HepG2 (cell line): ENCODE data around the gene EDN3. TPM values are rescaled to one million over a fixed set of nuclear protein-coding genes. Genes with fewer than 3 reads are reported as not detected.

ENCODE experiments used
- FOXK1 ChIP-seq: sonication (generic); formaldehyde crosslinking; IDR thresholded peaks from 2 replicates; pipeline ENCODE4 v1.4.0; 2020; ENCODE audit warnings: low read depth, missing genetic modification reagents, borderline replicate concordance
- HDAC2 ChIP-seq: sonication (generic); formaldehyde crosslinking; IDR thresholded peaks from 2 replicates; pipeline ENCODE4 v1.4.0; 2020; ENCODE audit warnings: missing genetic modification reagents
- MATR3 ChIP-seq: sonication (generic); formaldehyde crosslinking; IDR thresholded peaks from 2 replicates; pipeline ENCODE4 v1.4.0; 2020; ENCODE audit warnings: missing genetic modification reagents
- POGK ChIP-seq: sonication (generic); formaldehyde crosslinking; conservative IDR thresholded peaks from 2 replicates; pipeline ENCODE4 v1.8.0; 2022; ENCODE audit warnings: mild to moderate bottlenecking, moderate library complexity, missing genetic modification reagents
- PRDM10 ChIP-seq: sonication (generic); formaldehyde crosslinking; IDR thresholded peaks from 2 replicates; pipeline ENCODE4 v1.4.0; 2020; ENCODE audit warnings: low read depth, missing genetic modification reagents
- RBFOX2 ChIP-seq: fragments of 200-400 bp; formaldehyde crosslinking; IDR thresholded peaks from 2 replicates; pipeline ENCODE4 v1.6.1; 2017; ENCODE audit warnings: low read depth, mild to moderate bottlenecking, low read length
- SIX1 ChIP-seq: sonication (generic); formaldehyde crosslinking; IDR thresholded peaks from 2 replicates; pipeline ENCODE4 v1.4.0; 2020; ENCODE audit warnings: missing genetic modification reagents, borderline replicate concordance
- ZGPAT ChIP-seq: IDR thresholded peaks from 2 replicates; pipeline ENCODE4 v1.6.1; 2016; ENCODE audit warnings: mild to moderate bottlenecking
- ZNF121 ChIP-seq: sonication (generic); formaldehyde crosslinking; IDR thresholded peaks from 2 replicates; pipeline ENCODE4 v1.5.0; 2020; ENCODE audit warnings: mild to moderate bottlenecking, missing genetic modification reagents
- ZNF432 ChIP-seq: sonication (generic); formaldehyde crosslinking; IDR thresholded peaks from 2 replicates; pipeline ENCODE4 v1.5.0; 2020; ENCODE audit warnings: missing genetic modification reagents, mild to moderate bottlenecking, borderline replicate concordance
- ZNF570 ChIP-seq: sonication (generic); formaldehyde crosslinking; IDR thresholded peaks from 2 replicates; pipeline ENCODE4 v1.4.0; 2020; ENCODE audit warnings: mild to moderate bottlenecking, missing genetic modification reagents, borderline replicate concordance
- polyA plus RNA-seq, 8 experiments: library from polyadenylated mRNA; depleted of rRNA in 3 of 8; stranded (reverse) in 7 of 8; unstranded in 1 of 8; fragments of >200 nt; fragmentation: Illumina TruSeq in 4 of 8; extraction: Trizol in 4 of 8; gene quantifications; 2 replicates each; pipeline versions ENCODE4 v1.2.1 to v1.2.3, GENCODE V29; 2011 to 2016; ENCODE audit warnings: low read depth in 4 of 8, missing spikeins in 1 of 8, mixed read lengths in 1 of 8; ENCODE audit not compliant: insufficient read depth in 1 of 8
- total RNA-seq, 5 experiments: library from RNA; depleted of rRNA; stranded (reverse); fragments of >200 nt; fragmentation: Illumina TruSeq; extraction: Trizol; gene quantifications; 2 replicates each; pipeline ENCODE4 v1.2.3, GENCODE V29; 2016; ENCODE audit warnings: low read depth in 1 of 5

The EDN3 gene
- total and polyA plus RNA-seq, 2 of the 13 experiments (the other 11 are each of a cell fraction or from before 2014, with no cell fraction given) = not detected

- TF ChIP-seq PRDM10 (no peak), ZNF570 (CRISPR knock-in tag) (no peak), POGK (CRISPR knock-in tag) (no peak), HDAC2 (CRISPR knock-in tag) (no peak), MATR3 (no peak), RBFOX2 (no peak), ZNF121 (CRISPR knock-in tag) (no peak), FOXK1 (CRISPR knock-in tag) (no peak), ZGPAT (no peak), SIX1 (CRISPR knock-in tag) (no peak), ZNF432 (CRISPR knock-in tag) (no peak)
Measured at GRCh38 chr20:59333260-59333845, 32.9 kb downstream of the EDN3 start (continued).
